ENCODE data around the gene PURA. TPM values are rescaled to one million over a fixed set of nuclear protein-coding genes. Genes with fewer than 3 reads are reported as not detected.

PURA gene
- total RNA-seq, 1 experiment from 2014 or later: 9.5 TPM

- CTCF ChIA-PET: interaction anchor here (0.7 kb wide), 1 partner anchor 411 kb away, joined by 3 read pairs; no protein-coding TSS in a partner anchor
- no TSS peak for BruUV-seq (replicated peaks)
- Histone ChIP-seq H3K4me3 (ENCODE audit: low read depth, low read length, poor library complexity, severe bottlenecking) (peak overlapping the region; percentile 73), H3K9me3 (ENCODE audit: low read depth, low read length, poor library complexity, severe bottlenecking) (no peaks in the 10 kb centered on the region), H3K36me3 (ENCODE audit: insufficient read depth, low read length, poor library complexity, severe bottlenecking) (no peaks in the 10 kb centered on the region), H3K27me3 (replicated peaks; ENCODE audit: insufficient read depth, low read depth, low read length, poor library complexity) (no peaks in the 10 kb centered on the region), H3K4me1 (ENCODE audit: insufficient read depth, low read length, poor library complexity, severe bottlenecking) (peaks cover 39% of the 10 kb centered on the region), H3K27ac (ENCODE audit: low read depth, low read length, poor library complexity, severe bottlenecking) (no peak overlapping the region)
- intact Hi-C loops (cut with micrococcal nuclease; ENCODE audit: unreplicated experiment): no loop called here
- POLR2A ChIA-PET (ENCODE audit: low non-redundant PET): no interaction called here
- TF ChIP-seq CTCF (conservative IDR thresholded peaks at IDR 0.05; ENCODE audit: low read depth, low read length) (no peak), EZH2 (IDR thresholded peaks at IDR 0.05; ENCODE audit: borderline replicate concordance, low read depth, low read length, poor library complexity, severe bottlenecking) (no peak)
- peak; percentile 39 for DNase-seq (ENCODE audit: low spot score)
Observed at GRCh38 chr5:140112685-140113179, 1.2 kb upstream of the PURA start.

- Histone ChIP-seq H3K36me3 (ENCODE audit: insufficient read depth, low read length, poor library complexity, severe bottlenecking) (no peaks in the 10 kb centered on the region), H3K9me3 (ENCODE audit: low read depth, low read length, poor library complexity, severe bottlenecking) (no peaks in the 10 kb centered on the region), H3K27ac (ENCODE audit: low read depth, low read length, poor library complexity, severe bottlenecking) (peak overlapping the region; percentile 87), H3K27me3 (replicated peaks; ENCODE audit: insufficient read depth, low read depth, low read length, poor library complexity) (no peaks in the 10 kb centered on the region), H3K4me1 (ENCODE audit: insufficient read depth, low read length, poor library complexity, severe bottlenecking) (peaks cover 43% of the 10 kb centered on the region), H3K4me3 (ENCODE audit: low read depth, low read length, poor library complexity, severe bottlenecking) (peak overlapping the region; percentile 73)
- DNase-seq (ENCODE audit: low spot score): no peak
- TF ChIP-seq CTCF (conservative IDR thresholded peaks at IDR 0.05; ENCODE audit: low read depth, low read length) (no peak), EZH2 (IDR thresholded peaks at IDR 0.05; ENCODE audit: borderline replicate concordance, low read depth, low read length, poor library complexity, severe bottlenecking) (no peak)
- no TSS peak for BruUV-seq (replicated peaks)
- intact Hi-C loops (cut with micrococcal nuclease; ENCODE audit: unreplicated experiment): no loop called here
- ChIA-PET CTCF (no interaction called here), POLR2A (ENCODE audit: low non-redundant PET) (no interaction called here)
Observed at GRCh38 chr5:140113180-140113698, 670 bp upstream of the PURA start.

- DNase-seq (ENCODE audit: low spot score): peak; percentile 38
- no TSS peak for BruUV-seq (replicated peaks)
- ChIA-PET POLR2A (ENCODE audit: low non-redundant PET) (no interaction called here), CTCF (no interaction called here)
- intact Hi-C loops (cut with micrococcal nuclease; ENCODE audit: unreplicated experiment): no loop called here
- Histone ChIP-seq H3K36me3 (ENCODE audit: insufficient read depth, low read length, poor library complexity, severe bottlenecking) (no peaks in the 10 kb centered on the region), H3K4me3 (ENCODE audit: low read depth, low read length, poor library complexity, severe bottlenecking) (peak overlapping the region; percentile 73), H3K27me3 (replicated peaks; ENCODE audit: insufficient read depth, low read depth, low read length, poor library complexity) (no peaks in the 10 kb centered on the region), H3K4me1 (ENCODE audit: insufficient read depth, low read length, poor library complexity, severe bottlenecking) (peaks cover 37% of the 10 kb centered on the region), H3K27ac (ENCODE audit: low read depth, low read length, poor library complexity, severe bottlenecking) (peak overlapping the region; percentile 87), H3K9me3 (ENCODE audit: low read depth, low read length, poor library complexity, severe bottlenecking) (no peaks in the 10 kb centered on the region)
- TF ChIP-seq CTCF (conservative IDR thresholded peaks at IDR 0.05; ENCODE audit: low read depth, low read length) (no peak), EZH2 (IDR thresholded peaks at IDR 0.05; ENCODE audit: borderline replicate concordance, low read depth, low read length, poor library complexity, severe bottlenecking) (no peak)
Observed at GRCh38 chr5:140114341-140115185, 654 bp downstream of the PURA start.

Data from A673 (cell line).